ENCODE measurements around the gene PHLPP1. TPM values are rescaled to one million over a fixed set of nuclear protein-coding genes. Genes with fewer than 3 reads are reported as not detected.

The PHLPP1 gene
- total RNA-seq, 2 experiments from 2014 or later, result 9.0 to 12.4 TPM

- intact Hi-C loops (cut with micrococcal nuclease; ENCODE audit: unreplicated experiment), result no loop called here
- no peak overlapping the region for H2AFZ ChIP-seq (ENCODE audit: low read length)
- no peak for DNase-seq (ENCODE audit: low spot score)
- no peaks in the 10 kb centered on the region for H4K20me1 ChIP-seq (ENCODE audit: insufficient read depth, low read length)
- no peaks in the 10 kb centered on the region for H3K9me2 ChIP-seq (ENCODE audit: insufficient read depth, low read length)
- ChIA-PET POLR2A (interaction anchor here (1.0 kb wide), 1 partner anchor 17 kb away, joined by 3 read pairs; no protein-coding TSS in a partner anchor), CTCF (ENCODE audit: unreplicated experiment) (no interaction called here)
- H3K9me3 ChIP-seq (ENCODE audit: low read length), result no peaks in the 10 kb centered on the region
- H3K4me3 ChIP-seq (ENCODE audit: low read depth, low read length, poor library complexity, severe bottlenecking), result no peak overlapping the region
- H3K4me2 ChIP-seq (ENCODE audit: low read length), result no peak overlapping the region
- H3K4me1 ChIP-seq (ENCODE audit: insufficient read depth, low read length, poor library complexity, severe bottlenecking), result no peaks in the 10 kb centered on the region
- no peaks in the 10 kb centered on the region for H3K79me2 ChIP-seq (ENCODE audit: insufficient read depth, low read depth, low read length)
- no peak overlapping the region for H3K27ac ChIP-seq (ENCODE audit: low read depth, low read length, poor library complexity, severe bottlenecking)
- no peak for TF ChIP-seq CTCF (conservative IDR thresholded peaks at IDR 0.05; ENCODE audit: low read length)
- TF ChIP-seq EZH2phosphoT487 (IDR thresholded peaks at IDR 0.05; ENCODE audit: borderline replicate concordance, low read depth, low read length), result no peak
- BruUV-seq (replicated peaks), result no TSS peak
- H3K36me3 ChIP-seq (ENCODE audit: insufficient read depth, low read length), result no peaks in the 10 kb centered on the region
Measured at GRCh38 chr18:62865498-62865897, 150.2 kb downstream of the PHLPP1 start.

DNA sequence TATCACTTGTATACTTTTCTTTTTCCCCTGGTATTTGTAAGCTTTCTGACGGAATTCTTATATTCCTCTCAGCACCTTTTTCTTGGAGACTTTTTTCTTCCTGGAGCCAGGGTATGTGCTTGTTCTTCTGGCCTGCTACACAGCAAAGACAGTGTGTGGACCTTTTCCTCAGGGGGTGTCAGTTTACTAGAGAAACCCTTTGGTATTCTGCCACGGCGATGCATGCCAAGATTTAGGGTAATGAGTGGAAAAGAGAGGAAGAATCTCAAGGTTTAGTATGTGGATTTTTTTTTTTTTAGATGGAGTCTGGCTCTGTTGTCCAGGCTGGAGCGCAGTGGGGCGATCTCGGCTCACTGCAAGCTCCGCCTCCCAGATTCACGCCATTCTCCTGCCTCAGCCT is 152.2 kb downstream of the PHLPP1 start:
- DNase-seq (ENCODE audit: low spot score), result no peak
- no TSS peak for BruUV-seq (replicated peaks)
- TF ChIP-seq EZH2phosphoT487 (IDR thresholded peaks at IDR 0.05; ENCODE audit: borderline replicate concordance, low read depth, low read length) (no peak), CTCF (conservative IDR thresholded peaks at IDR 0.05; ENCODE audit: low read length) (no peak)
- Histone ChIP-seq H2AFZ (ENCODE audit: low read length) (no peak overlapping the region), H3K4me2 (ENCODE audit: low read length) (no peak overlapping the region), H4K20me1 (ENCODE audit: insufficient read depth, low read length) (no peaks in the 10 kb centered on the region), H3K4me3 (ENCODE audit: low read depth, low read length, poor library complexity, severe bottlenecking) (no peak overlapping the region), H3K9me2 (ENCODE audit: insufficient read depth, low read length) (no peaks in the 10 kb centered on the region), H3K9me3 (ENCODE audit: low read length) (no peaks in the 10 kb centered on the region), H3K79me2 (ENCODE audit: insufficient read depth, low read depth, low read length) (no peaks in the 10 kb centered on the region), H3K36me3 (ENCODE audit: insufficient read depth, low read length) (no peaks in the 10 kb centered on the region), H3K27ac (ENCODE audit: low read depth, low read length, poor library complexity, severe bottlenecking) (no peak overlapping the region), H3K4me1 (ENCODE audit: insufficient read depth, low read length, poor library complexity, severe bottlenecking) (no peaks in the 10 kb centered on the region)
- POLR2A ChIA-PET, result no interaction called here
- CTCF ChIA-PET (ENCODE audit: unreplicated experiment), result no interaction called here
- intact Hi-C loops (cut with micrococcal nuclease; ENCODE audit: unreplicated experiment), result no loop called here

DNA sequence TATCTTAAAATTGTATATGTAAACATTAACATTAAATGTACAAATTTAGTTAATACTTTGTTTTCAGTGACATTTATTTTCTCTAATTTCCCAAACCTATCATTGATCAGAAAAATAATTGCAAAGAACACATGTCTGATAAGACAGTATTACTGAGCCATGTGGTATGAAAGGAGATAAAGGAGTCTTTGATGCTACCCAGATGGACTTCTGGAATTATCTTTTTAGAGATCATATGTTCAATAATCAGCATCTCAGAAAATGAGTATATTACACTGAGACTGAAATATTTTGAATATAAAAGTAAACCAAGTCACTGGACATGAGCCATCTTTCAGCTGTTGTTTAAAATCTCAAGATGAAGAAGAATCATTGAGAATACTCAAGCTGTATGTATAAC is 153.3 kb downstream of the PHLPP1 start:
- POLR2A ChIA-PET, result interaction anchor here (0.6 kb wide), 1 partner anchor 175 kb away, joined by 3 read pairs; no protein-coding TSS in a partner anchor

More for the DNA sequence above, 153.3 kb downstream of the PHLPP1 start:
- H3K9me3 ChIP-seq (ENCODE audit: low read length), result no peaks in the 10 kb centered on the region
- no peak for DNase-seq (ENCODE audit: low spot score)
- no peaks in the 10 kb centered on the region for H3K79me2 ChIP-seq (ENCODE audit: insufficient read depth, low read depth, low read length)
- no peaks in the 10 kb centered on the region for H3K4me1 ChIP-seq (ENCODE audit: insufficient read depth, low read length, poor library complexity, severe bottlenecking)
- no TSS peak for BruUV-seq (replicated peaks)
- H3K36me3 ChIP-seq (ENCODE audit: insufficient read depth, low read length), result no peaks in the 10 kb centered on the region
- intact Hi-C loops (cut with micrococcal nuclease; ENCODE audit: unreplicated experiment), result no loop called here
- TF ChIP-seq CTCF (conservative IDR thresholded peaks at IDR 0.05; ENCODE audit: low read length) (no peak), EZH2phosphoT487 (IDR thresholded peaks at IDR 0.05; ENCODE audit: borderline replicate concordance, low read depth, low read length) (no peak)
- H3K4me3 ChIP-seq (ENCODE audit: low read depth, low read length, poor library complexity, severe bottlenecking), result no peak overlapping the region
- no peaks in the 10 kb centered on the region for H3K9me2 ChIP-seq (ENCODE audit: insufficient read depth, low read length)
- no peak overlapping the region for H3K27ac ChIP-seq (ENCODE audit: low read depth, low read length, poor library complexity, severe bottlenecking)
- CTCF ChIA-PET (ENCODE audit: unreplicated experiment), result no interaction called here
- no peak overlapping the region for H3K4me2 ChIP-seq (ENCODE audit: low read length)
- H4K20me1 ChIP-seq (ENCODE audit: insufficient read depth, low read length), result no peaks in the 10 kb centered on the region
- no peak overlapping the region for H2AFZ ChIP-seq (ENCODE audit: low read length)

Measured in OCI-LY7 (cell line).